Heart left ventricle (tissue), 13 donors: ENCODE results near the gene STRN3.

Experiments
- CTCF ChIP-seq, 12 donors: fragments of 200-600 bp; sonication (generic) in 4 of 12; IDR thresholded peaks; one replicate each; pipeline versions ENCODE4 v1.5.0 to v1.8.0; 2018 to 2022; ENCODE audit warnings: antibody characterized with exemption in 12 of 12, mild to moderate bottlenecking in 5 of 12
- POLR2A ChIP-seq, 2 donors: fragments of 450-650 bp; IDR thresholded peaks; one replicate each; pipeline ENCODE4 v1.6.1; 2017; ENCODE audit warnings: antibody characterized with exemption in 2 of 2, mild to moderate bottlenecking in 2 of 2, moderate library complexity in 2 of 2
- donor health status: ischemic (EF 13 %, LVEDD 7.1; RV severe dilation, severe dysfunction).
- donor health status: DM: no; HTN: yes; CAD: no.
- donor health status: DM: no; HTN: no; CAD: no.
- donor health status: ischemic (EF 25% LVEDD 6.9; RV normal size, moderate dysfunction).
- donor health status: ischemic (EF 25% LVEDD 5.7; RV mildly dilated, moderate dysfunction).
- donor health status: ischemic (EF 35%, LVEDD 5.7; RV mildly dilated, moderate dysfunction).
- donor health status: nonischemic (EF 11% LVEDD 7.7; RV severe dilation, severe dysfunction).
- donor health status: DM: yes; HTN: yes; CAD: no.
- donor health status: PGD.
- donor health status: ischemic (EF 29% LVEDD 5.4; RV normal size, mild dysfunction).
- donor health status: nonischemic (EF 23%, LVEDD 6.1; RV moderate dilation, normal function).

DNA sequence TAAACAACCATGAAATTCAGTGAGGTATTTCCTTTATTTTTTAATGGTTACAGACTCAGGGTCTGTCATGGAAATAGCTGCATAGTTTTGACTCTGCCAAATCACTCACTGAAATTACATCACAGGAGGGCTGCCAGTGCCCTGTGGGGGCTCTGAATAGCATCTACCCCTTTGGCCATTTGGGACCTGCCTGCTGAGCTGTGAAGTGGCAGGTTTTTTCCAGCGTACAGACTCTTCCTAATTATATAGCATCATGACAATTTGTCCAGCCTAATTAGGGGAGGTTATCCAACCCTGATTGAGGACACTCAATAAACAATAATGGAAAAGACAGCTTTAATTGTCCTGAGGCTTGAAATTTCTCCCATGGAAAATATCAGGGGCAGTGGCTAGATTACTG is 153.6 kb downstream of the STRN3 start:
- TF ChIP-seq CTCF (IDR thresholded peaks at IDR 0.05) (no peak), POLR2A (IDR thresholded peaks at IDR 0.05) (no peak)
